Body of pancreas (tissue), 4 donors: Measurements from ENCODE around the gene CDK17.

Experiments used
- POLR2A ChIP-seq, 3 donors: fragments of 450-650 bp; IDR thresholded peaks; one replicate each; pipeline ENCODE4 v1.6.1; 2016; ENCODE audit warnings: antibody characterized with exemption in 3 of 3, mild to moderate bottlenecking in 2 of 3
- TF ChIP-seq, protein P1 (sequence below), 7 experiments: fragments of 450-650 bp in 4 of 7; fragments of 200-600 bp in 3 of 7; sonication (generic) in 3 of 7; IDR thresholded peaks; one replicate each; pipeline ENCODE4 v1.5.1; 2016 to 2019; ENCODE audit warnings: antibody characterized with exemption in 7 of 7

DNA sequence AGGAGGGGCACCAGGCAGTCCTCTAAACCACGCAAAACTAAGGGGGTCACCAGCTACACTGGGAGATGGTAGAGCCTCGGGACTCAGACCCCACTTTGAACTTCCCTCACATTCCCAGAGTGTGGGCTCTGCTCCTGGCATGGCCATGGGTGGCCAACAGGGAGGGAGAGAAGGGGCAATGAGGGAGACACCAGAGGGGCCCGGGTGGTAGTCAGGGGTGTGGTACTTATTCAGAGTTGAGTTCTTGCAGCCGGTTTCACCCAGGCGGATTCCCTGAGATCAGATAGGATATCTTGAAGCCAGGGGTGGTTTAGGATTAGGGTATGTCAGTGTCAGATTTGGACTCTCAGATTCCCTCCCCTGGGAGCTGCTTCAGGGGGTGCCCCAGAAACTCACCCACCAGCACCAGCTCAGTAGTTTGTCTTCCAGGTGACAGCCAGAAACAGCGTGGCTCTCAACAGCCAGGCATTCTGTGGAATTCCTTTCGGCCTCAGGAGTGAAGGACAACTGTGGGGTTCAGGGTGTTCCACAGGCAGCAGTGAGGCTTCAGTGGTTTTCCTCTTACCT lies 150.0 kb downstream of the CDK17 start:
- no peak for TF ChIP-seq POLR2A (IDR thresholded peaks at IDR 0.05)
- TF ChIP-seq, protein P1, sequence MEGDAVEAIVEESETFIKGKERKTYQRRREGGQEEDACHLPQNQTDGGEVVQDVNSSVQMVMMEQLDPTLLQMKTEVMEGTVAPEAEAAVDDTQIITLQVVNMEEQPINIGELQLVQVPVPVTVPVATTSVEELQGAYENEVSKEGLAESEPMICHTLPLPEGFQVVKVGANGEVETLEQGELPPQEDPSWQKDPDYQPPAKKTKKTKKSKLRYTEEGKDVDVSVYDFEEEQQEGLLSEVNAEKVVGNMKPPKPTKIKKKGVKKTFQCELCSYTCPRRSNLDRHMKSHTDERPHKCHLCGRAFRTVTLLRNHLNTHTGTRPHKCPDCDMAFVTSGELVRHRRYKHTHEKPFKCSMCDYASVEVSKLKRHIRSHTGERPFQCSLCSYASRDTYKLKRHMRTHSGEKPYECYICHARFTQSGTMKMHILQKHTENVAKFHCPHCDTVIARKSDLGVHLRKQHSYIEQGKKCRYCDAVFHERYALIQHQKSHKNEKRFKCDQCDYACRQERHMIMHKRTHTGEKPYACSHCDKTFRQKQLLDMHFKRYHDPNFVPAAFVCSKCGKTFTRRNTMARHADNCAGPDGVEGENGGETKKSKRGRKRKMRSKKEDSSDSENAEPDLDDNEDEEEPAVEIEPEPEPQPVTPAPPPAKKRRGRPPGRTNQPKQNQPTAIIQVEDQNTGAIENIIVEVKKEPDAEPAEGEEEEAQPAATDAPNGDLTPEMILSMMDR (IDR thresholded peaks at IDR 0.05) = no peak
